Measurements from ENCODE around the gene UAP1.

Gene UAP1

DNA sequence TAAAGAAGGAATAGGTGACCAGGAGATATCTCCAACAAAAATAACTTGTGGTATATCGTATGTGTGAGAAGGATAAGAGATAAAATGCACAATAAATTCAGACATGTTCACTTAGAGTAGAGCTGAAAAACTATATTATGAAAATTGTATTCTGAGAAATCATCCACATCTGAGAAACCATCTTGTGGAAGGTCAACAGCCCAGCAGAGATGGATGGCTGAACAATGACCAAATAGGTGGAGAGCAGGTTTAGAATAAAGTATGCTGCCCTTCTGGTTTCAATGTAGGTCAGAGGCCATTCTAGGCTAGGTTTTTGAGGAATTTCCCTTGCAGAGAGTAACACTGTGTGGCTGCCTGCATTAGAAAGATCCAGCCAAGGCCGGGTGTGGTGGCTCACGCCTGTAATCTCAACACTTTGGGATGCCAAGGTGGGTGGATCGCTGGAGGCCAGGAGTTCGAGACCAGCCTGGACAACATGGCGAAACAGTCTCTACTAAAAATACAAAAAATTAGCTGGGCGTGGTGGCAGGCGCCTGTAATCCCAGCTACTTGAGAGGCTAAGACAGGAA lies 8.8 kb upstream of the UAP1 start:
- H3K27ac ChIP-seq = no peak overlapping the region
- TF ChIP-seq, protein P1, sequence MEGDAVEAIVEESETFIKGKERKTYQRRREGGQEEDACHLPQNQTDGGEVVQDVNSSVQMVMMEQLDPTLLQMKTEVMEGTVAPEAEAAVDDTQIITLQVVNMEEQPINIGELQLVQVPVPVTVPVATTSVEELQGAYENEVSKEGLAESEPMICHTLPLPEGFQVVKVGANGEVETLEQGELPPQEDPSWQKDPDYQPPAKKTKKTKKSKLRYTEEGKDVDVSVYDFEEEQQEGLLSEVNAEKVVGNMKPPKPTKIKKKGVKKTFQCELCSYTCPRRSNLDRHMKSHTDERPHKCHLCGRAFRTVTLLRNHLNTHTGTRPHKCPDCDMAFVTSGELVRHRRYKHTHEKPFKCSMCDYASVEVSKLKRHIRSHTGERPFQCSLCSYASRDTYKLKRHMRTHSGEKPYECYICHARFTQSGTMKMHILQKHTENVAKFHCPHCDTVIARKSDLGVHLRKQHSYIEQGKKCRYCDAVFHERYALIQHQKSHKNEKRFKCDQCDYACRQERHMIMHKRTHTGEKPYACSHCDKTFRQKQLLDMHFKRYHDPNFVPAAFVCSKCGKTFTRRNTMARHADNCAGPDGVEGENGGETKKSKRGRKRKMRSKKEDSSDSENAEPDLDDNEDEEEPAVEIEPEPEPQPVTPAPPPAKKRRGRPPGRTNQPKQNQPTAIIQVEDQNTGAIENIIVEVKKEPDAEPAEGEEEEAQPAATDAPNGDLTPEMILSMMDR (conservative IDR thresholded peaks at IDR 0.05) = no peak
- TF ChIP-seq ZFX (IDR thresholded peaks at IDR 0.05) = no peak

DNA sequence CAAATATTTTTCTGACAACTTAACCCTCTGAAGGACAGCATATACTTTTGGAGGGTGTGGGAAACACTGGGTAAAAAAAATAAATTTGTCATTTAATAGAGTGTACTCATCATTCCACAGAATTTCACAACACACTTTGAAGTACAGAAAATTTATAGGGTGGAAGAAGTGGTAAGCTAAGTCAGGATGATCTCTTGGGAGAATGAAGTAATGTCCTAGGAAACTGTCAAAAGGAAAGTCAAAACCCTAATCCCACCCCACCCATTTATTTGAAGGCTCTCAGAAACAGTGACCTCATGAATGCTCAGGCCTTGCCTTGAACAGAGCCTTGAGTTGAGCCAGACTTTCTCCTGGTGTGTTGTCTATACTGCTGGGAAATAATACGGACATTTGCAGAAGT lies 7.3 kb upstream of the UAP1 start:
- no peak overlapping the region for H3K27ac ChIP-seq
- no peak for TF ChIP-seq ZFX (IDR thresholded peaks at IDR 0.05)
- TF ChIP-seq, protein P1 (conservative IDR thresholded peaks at IDR 0.05) = no peak

DNA sequence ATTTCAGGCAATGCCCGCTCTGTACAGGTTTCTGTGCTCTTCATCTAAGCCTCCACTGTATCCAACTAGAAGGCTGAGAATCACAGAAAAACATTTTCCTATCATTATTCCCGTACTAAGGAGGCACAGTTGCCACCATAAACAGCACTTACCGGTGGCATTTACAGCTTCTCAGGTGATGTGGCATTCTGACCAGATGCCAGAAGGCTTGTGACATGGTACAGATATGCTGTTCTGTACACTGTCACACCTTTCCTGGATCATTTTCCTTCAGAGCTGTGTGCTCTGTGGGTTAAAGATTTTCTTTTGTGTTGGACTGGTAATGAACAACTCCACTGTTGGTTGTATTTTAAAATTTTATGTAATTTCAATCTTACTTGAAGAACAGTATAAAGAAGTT lies 4.0 kb upstream of the UAP1 start:
- TF ChIP-seq ZFX (IDR thresholded peaks at IDR 0.05) = no peak
- TF ChIP-seq, protein P1 (conservative IDR thresholded peaks at IDR 0.05) = no peak

DNA sequence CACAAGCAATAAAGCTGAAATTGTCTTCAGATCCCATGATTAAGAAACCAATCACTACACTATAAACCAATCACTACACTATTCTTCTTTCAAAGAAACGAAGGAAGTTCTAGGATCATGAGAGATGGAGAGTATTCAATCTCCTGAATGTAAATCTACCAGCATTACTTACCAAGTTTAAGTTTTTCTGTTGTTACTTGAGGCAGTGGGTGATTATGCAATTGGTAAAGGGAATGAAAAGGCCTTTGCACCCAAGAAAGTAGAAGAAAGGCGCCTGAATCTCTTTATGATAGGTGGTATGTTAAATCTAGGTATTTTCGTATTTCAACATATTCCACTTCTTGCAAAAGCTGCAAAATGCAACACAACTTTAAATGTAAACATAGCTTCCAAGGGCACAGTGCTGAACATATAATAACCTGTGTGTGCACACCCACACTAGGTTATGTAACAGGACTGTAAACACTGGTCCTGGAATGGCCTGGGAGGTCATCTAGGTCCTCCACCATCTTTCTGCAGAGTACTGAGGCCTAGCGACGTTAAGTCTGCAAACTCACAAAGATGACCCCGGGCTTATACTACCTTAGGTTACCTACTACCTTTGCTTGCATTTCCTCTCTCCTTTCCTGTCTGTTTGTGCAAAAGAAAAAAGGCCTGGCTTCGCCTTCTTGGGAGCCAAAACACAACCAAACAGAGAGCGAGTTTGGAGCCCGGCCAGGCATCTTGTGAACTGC lies 1.1 kb upstream of the UAP1 start:
- TF ChIP-seq ZFX (IDR thresholded peaks at IDR 0.05) = peak; percentile 60
- TF ChIP-seq, protein P1 (conservative IDR thresholded peaks at IDR 0.05) = no peak

More for the DNA sequence above, 4.0 kb upstream of the UAP1 start:
- H3K27ac ChIP-seq = no peak overlapping the region

DNA sequence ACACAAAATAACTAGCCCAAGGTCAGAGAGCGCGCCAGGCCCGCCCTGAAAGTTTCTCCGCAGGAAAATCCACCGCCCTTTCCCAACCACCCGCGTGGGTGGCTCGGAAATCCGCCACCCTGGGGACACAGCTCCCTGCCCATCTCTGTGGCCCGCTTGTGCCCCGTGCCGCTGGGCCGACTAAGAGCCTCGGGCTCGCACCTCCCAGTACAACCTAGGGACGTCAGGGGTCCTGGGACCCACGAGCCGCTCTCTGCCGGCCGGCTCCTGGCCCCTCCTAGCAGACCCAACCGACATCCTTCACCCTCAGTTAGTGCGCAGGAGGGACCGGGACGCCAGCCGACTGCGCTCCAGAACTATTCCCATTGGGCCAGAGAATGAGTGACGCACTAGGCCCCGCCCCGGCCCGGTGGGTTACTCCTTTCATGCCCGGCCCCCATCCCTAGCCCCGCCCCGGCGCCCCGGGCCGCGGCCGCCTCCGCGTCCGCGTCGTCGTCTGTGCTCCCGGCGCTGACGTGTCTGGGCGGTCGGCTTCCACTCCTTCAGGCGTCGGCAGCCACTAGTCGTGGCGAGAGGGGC lies 396 bp upstream of the UAP1 start:
- peak overlapping the region; percentile 98 for H3K27ac ChIP-seq
- TF ChIP-seq ZFX (IDR thresholded peaks at IDR 0.05) = no peak; the same call in 1 of the 2 replicates
- TF ChIP-seq, protein P1 (conservative IDR thresholded peaks at IDR 0.05) = no peak

More for the DNA sequence above, 1.1 kb upstream of the UAP1 start:
- H3K27ac ChIP-seq = peak overlapping the region; percentile 98

DNA sequence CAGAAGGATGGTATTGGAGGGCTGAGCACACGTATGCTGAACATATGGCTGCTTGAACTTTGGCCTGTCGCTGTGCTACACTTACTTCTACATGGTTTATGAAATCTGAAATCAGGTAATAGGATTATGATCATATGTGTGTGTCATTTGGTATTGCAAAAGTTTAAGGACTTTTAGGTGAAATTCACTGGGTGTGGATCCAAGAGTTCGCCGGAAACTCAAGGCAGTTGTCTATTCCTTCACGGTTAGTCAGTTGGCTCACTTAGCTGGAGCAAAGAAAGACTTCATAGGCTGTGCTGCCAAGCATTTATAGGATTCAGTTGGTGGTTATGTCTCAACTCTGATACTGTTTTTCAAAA lies 927 bp downstream of the UAP1 start:
- TF ChIP-seq ZFX (IDR thresholded peaks at IDR 0.05) = no peak
- TF ChIP-seq, protein P1 (conservative IDR thresholded peaks at IDR 0.05) = no peak
- peak overlapping the region; percentile 98 for H3K27ac ChIP-seq

DNA sequence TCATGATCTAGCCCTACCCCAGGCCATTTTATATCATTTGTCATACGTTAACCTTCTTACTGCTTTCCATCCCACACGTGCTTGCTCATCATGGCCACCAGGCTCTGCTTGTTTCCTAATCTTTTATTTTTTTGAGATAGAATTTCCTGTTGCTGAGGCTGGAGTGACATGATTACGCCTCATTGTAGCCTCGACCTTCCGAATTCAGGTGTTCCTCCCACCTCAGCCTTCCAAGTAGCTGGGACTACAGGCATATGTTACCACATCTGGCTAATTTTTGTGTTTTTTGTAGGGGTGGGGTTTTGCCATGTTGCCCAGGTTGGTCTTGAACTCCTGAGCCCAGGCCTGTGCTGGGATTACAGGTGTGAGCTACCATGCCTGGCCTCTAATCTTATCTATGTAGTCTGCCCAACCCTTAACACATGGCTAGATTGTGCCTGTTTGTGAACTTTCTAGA lies 3.3 kb downstream of the UAP1 start:
- no peak for TF ChIP-seq ZFX (IDR thresholded peaks at IDR 0.05)
- TF ChIP-seq, protein P1 (conservative IDR thresholded peaks at IDR 0.05) = no peak; the same call in 1 of the 2 replicates
- peak overlapping the region; percentile 61 for H3K27ac ChIP-seq
